Adipocyte (in vitro differentiated cells): ENCODE measurements around the gene YPEL4.

Source experiments
- DNase-seq: peaks from one replicate; pipeline ENCODE4 v3.0.0-alpha.2; 2015; ENCODE audit warnings: low read depth
- H3K27me3 ChIP-seq: replicated peaks from 2 replicates; pipeline ENCODE4 v1.7.0; 2013; ENCODE audit warnings: mild to moderate bottlenecking, low read length, moderate library complexity; ENCODE audit not compliant: control insufficient read depth, insufficient read depth
- H3K36me3 ChIP-seq: 2 replicates; pipeline ENCODE4 v1.7.0; 2013; ENCODE audit warnings: low read length, mild to moderate bottlenecking, moderate library complexity; ENCODE audit not compliant: control insufficient read depth, insufficient read depth, severe bottlenecking
- H3K4me1 ChIP-seq: 2 replicates; pipeline ENCODE4 v1.7.0; 2013; ENCODE audit warnings: mild to moderate bottlenecking, low read length, moderate library complexity; ENCODE audit not compliant: control insufficient read depth, insufficient read depth
- H3K4me3 ChIP-seq: 2 replicates; pipeline ENCODE4 v1.7.0; 2013; ENCODE audit warnings: mild to moderate bottlenecking, low read length, moderate library complexity
- H3K9ac ChIP-seq: 2 replicates; pipeline ENCODE4 v1.7.0; 2013; ENCODE audit warnings: mild to moderate bottlenecking, low read length, moderate library complexity
- H3K9me3 ChIP-seq: 2 replicates; pipeline ENCODE4 v1.7.0; 2013; ENCODE audit warnings: mild to moderate bottlenecking, low read length, moderate library complexity; ENCODE audit not compliant: control insufficient read depth

Gene YPEL4

DNA sequence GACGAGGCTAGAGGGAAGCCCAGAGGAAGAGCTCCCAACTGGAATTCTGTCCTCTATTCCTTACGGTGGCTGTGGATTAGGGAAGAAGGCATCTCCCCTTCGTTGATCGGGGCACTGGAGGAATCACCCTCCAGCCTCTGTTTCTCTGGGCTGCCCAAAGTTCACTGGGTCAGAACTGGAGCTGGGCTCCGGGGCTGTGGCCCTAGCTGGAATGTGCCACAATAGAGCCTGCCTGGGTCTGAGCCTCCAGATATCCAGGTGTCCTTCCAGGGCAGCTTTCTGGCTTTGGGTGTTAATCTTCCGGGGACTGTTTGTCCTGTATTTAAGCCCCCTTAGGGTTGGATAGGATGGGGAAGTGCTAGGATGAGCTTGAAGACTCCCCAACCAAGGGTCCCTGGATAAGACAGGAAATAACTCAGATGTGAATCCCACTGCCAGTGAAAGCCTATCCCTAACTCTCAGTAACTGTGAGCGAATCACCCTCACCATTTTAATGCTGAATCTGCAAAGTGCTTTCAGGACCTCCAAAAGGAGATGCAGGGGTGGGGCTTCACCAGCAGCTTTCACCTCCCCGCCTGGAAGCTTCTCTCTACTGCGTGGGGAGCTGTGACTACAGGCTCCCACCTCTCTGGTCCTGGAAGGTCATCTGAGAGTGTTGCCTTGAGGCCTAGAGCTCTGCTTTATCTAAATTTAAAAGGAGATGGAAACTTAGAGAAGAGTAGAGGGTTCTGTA is 9.5 kb downstream of the YPEL4 start:
- Histone ChIP-seq H3K9me3 (no peaks in the 10 kb centered on the region), H3K36me3 (no peaks in the 10 kb centered on the region)

GRCh38 chr11:57639321-57640067 is 10.2 kb downstream of the YPEL4 start:
- H3K9ac ChIP-seq = peak overlapping the region; percentile 92
- peak; percentile 40 for DNase-seq
- H3K9me3 ChIP-seq = no peaks in the 10 kb centered on the region
- peak overlapping the region; percentile 97 for H3K4me3 ChIP-seq
- peaks cover 3% of the 10 kb centered on the region for H3K27me3 ChIP-seq
- H3K36me3 ChIP-seq = no peaks in the 10 kb centered on the region
- H3K4me1 ChIP-seq = peaks cover 48% of the 10 kb centered on the region

More for the DNA sequence above, 9.5 kb downstream of the YPEL4 start:
- H3K4me3 ChIP-seq = peak overlapping the region; percentile 97
- H3K27me3 ChIP-seq = no peaks in the 10 kb centered on the region
- H3K4me1 ChIP-seq = peaks cover 52% of the 10 kb centered on the region
- peak overlapping the region; percentile 92 for H3K9ac ChIP-seq
- peak; percentile 9 for DNase-seq

DNA sequence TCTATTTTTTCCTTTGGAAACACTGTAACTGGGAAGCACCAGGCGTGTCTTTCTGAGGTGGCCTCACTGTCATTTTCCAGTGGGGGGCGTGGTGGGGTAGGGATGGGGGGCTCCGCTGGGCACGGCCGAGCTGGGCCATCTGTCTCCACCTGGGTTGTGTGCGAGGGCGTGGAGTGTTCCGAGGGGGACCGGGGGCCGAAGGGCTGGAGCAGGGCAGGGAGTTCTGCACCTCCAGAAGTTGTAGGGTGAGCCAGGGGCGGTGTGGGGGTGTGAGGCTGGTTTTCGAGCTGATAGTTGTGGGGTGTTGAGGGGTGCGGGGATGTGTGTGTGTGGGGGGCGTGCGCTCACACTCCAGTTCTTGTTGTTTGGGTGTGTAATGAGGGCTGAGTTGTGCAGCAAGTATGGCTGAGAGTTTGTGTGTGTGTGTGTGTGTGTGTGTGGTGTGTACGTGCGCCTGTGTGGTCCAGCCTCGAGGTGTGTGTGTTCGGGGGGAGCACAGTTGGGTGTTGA is 10.8 kb downstream of the YPEL4 start:
- DNase-seq = peak; percentile 28
- Histone ChIP-seq H3K4me3 (peak overlapping the region; percentile 97), H3K27me3 (peaks cover 9% of the 10 kb centered on the region), H3K9ac (peak overlapping the region; percentile 92), H3K36me3 (no peaks in the 10 kb centered on the region), H3K9me3 (no peaks in the 10 kb centered on the region), H3K4me1 (peaks cover 48% of the 10 kb centered on the region)

- Histone ChIP-seq H3K4me1 (peaks cover 44% of the 10 kb centered on the region), H3K36me3 (no peaks in the 10 kb centered on the region), H3K27me3 (peaks cover 14% of the 10 kb centered on the region), H3K9me3 (no peaks in the 10 kb centered on the region), H3K4me3 (peak overlapping the region; percentile 97), H3K9ac (peak overlapping the region; percentile 92)
- peak; percentile 95 for DNase-seq
These were observed 11.5 kb downstream of the YPEL4 start for GRCh38 chr11:57638005-57638781.

GRCh38 chr11:57637626-57638004 is 12.1 kb downstream of the YPEL4 start:
- Histone ChIP-seq H3K9me3 (no peaks in the 10 kb centered on the region), H3K4me1 (peaks cover 38% of the 10 kb centered on the region), H3K27me3 (peaks cover 20% of the 10 kb centered on the region), H3K36me3 (no peaks in the 10 kb centered on the region), H3K9ac (peak overlapping the region; percentile 92), H3K4me3 (peak overlapping the region; percentile 97)
- DNase-seq = peak; percentile 77

GRCh38 chr11:57635246-57635645 is 14.5 kb downstream of the YPEL4 start:
- Histone ChIP-seq H3K4me1 (peaks cover 17% of the 10 kb centered on the region), H3K36me3 (no peaks in the 10 kb centered on the region), H3K9me3 (no peaks in the 10 kb centered on the region), H3K27me3 (peaks cover 31% of the 10 kb centered on the region), H3K4me3 (no peak overlapping the region), H3K9ac (no peak overlapping the region)
- DNase-seq = no peak

DNA sequence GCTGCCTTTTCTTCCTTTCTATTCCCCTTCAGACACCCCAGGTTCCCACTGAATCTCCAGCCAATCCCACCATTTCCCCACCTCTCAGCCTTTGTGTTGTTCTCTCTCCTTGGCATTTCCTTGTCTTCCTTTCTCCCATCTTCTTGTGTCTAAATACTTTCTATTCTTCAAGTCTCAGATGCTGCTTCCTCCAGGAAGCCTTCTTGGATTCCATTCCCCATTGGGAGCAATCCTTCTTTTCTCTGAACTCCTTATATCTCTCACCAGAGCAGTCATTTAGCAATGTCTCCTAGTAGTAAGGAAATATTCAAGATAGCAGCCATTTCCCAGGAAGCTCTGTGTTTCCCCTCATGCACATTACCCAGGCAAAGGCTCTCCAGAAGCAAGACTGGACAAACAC is 15.4 kb downstream of the YPEL4 start:
- Histone ChIP-seq H3K4me3 (no peak overlapping the region), H3K9me3 (no peaks in the 10 kb centered on the region), H3K9ac (no peak overlapping the region), H3K36me3 (no peaks in the 10 kb centered on the region), H3K4me1 (peaks cover 8% of the 10 kb centered on the region), H3K27me3 (peaks cover 31% of the 10 kb centered on the region)
- DNase-seq = no peak

GRCh38 chr11:57633394-57634070 is 16.2 kb downstream of the YPEL4 start:
- Histone ChIP-seq H3K9ac (no peak overlapping the region), H3K36me3 (no peaks in the 10 kb centered on the region), H3K4me1 (peaks cover 5% of the 10 kb centered on the region), H3K4me3 (no peak overlapping the region), H3K9me3 (no peaks in the 10 kb centered on the region), H3K27me3 (peaks cover 31% of the 10 kb centered on the region)
- no peak for DNase-seq

DNA sequence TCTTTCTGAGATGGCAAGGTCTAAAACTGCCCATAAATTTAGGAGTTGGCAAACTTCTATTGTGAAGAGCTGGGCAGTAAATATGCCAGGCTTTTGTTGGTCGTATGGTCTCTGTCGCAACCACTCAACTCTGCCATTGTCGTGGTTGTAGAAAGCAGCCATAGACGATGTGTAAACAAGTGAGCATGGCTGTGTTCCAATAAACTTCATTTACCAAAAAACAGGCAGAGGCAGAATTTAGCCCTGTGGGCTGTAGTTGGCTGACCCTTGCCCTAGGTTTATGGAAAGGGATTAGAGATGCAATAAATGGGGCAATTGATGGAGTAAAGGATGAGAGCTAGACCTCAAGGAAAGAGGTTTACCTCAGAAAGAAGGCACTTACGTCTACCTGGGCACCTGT is 17.6 kb downstream of the YPEL4 start:
- Histone ChIP-seq H3K4me1 (no peaks in the 10 kb centered on the region), H3K4me3 (no peak overlapping the region), H3K9me3 (no peaks in the 10 kb centered on the region)

GRCh38 chr11:57630171-57630570 is 19.5 kb downstream of the YPEL4 start:
- no peaks in the 10 kb centered on the region for H3K9me3 ChIP-seq
- no peak overlapping the region for H3K4me3 ChIP-seq
- H3K27me3 ChIP-seq = peaks cover 31% of the 10 kb centered on the region
- no peaks in the 10 kb centered on the region for H3K4me1 ChIP-seq
- H3K9ac ChIP-seq = no peak overlapping the region
- no peak for DNase-seq
- H3K36me3 ChIP-seq = no peaks in the 10 kb centered on the region

More for the DNA sequence above, 17.6 kb downstream of the YPEL4 start:
- Histone ChIP-seq H3K27me3 (peaks cover 31% of the 10 kb centered on the region), H3K36me3 (no peaks in the 10 kb centered on the region), H3K9ac (no peak overlapping the region)
- DNase-seq = no peak
